ENCODE results near the gene LTO1.
"Not testable (repeated sequence)": the region's sequence is repeated elsewhere in the genome, so short reads cannot be mapped to it uniquely, and the experiment has no call there.

LTO1 gene

DNA sequence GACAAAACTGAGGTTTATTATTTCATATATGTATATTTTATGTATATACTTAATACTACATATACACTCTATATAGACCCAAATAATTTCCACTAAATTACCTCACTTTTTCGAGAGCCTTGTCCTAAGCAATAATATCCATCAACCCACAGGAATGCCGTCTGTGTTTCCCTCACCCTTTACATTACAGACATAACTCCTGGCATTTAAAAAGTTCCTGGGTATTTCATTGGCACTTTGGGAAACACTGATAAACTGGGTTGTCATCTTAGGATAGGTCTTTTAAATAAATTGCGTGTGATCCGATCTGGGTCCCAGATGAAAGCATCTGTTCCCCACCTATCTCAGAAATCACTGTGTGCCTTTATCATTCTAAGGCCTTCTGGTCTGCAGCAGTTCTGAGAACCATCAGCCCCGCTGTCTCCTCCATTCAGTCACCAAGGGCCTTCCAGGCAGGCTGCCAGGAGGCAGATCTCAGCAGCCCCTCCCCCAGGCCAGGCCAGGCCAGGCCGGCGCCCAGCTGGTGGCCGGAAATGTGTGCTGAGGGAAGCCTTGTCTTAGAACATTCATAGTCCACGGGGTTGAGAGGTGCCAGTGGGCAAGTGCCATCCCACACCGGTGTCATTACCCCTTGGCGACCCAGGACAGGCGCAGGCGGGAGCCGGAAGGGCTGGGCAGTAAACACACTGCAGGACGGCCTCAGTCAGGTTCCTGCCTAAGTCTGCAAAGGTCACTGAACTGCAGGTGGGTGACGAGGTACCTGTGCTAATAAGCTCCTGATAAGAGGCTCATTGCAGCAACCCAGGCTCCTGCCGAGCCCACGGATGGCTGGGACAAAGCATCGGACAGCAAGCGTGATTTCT is 25.4 kb upstream of the LTO1 start:
- DNase-seq (ENCODE audit: low spot score): peak; percentile 83

DNA sequence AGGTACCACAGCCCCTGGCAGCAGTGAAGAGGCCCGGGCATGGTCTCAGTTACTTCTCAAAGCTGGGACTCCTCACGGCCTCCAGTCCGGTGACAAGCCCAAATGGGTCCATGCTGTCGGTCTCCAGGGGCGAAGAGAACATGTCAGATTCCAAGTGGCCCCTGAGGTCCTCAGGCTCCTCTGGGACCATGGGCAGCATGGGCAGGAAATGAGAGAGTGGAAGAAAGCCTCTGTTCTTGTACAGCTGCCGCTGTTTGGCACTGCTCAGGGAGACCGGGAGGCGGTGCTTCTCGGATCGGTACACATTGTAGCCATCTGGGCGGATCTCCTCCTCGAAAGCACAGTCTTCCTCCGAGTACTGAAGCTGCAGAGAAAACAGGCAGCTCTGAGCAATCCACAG is 24.1 kb upstream of the LTO1 start:
- no peak for DNase-seq (ENCODE audit: low spot score)

DNA sequence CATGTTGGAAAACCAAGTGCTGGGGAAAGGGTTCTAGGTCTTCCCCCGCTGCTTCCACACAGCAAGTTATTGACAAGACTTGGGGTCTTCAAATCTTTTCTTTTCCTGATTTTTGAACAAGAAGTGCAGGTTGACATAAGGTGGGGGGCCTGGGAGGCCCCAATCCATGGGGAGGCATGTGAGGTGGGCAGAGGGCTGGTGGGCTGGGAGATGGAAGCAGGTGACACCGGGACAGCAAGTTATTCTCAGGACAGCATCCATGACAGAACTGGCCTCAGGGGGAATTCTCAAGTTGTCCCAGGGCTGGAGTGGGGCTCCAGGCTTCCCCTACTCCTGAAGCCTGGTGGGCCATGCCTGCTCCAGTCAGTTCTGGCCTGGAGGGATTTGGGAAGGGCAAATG is 23.2 kb upstream of the LTO1 start:
- no peak for DNase-seq (ENCODE audit: low spot score)

DNA sequence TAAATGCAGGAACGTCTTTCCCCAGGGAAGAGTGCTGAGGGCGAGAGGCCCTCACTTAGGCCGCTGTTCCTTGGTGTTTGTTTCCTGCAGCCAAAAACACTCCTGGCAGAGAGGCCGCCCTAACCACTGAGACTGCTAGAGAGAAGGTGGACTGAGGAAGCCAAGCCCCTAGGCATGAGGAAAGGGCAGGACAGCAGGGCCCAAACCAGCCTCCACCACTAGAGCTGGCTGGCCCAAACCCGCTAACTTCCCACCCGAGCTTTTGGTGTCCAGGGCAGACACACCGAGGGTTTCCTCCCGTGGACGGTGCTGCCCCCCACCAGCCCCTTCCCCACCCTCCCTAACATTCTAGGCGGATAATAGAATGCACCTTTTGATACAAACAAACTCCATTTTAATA is 22.7 kb upstream of the LTO1 start:
- DNase-seq (ENCODE audit: low spot score): no peak

DNA sequence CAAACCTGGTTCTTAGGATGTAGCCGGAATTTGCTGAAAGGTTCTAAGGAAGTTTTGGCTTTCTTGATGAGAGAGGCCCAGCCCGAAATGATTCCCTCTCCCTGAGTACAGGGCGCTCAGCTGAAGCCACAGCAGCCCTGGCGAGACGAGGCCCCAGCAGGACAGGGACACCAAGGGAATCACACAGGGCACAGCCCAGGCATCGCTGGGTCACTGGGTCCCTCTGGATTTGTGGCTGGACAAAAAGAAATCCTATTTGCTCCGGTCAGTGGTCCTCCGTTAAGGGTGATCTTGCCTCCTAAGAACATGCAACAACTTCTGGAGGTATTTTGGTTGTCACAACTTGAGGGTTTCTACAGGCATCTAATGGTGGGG is 22.3 kb upstream of the LTO1 start:
- no peak for DNase-seq (ENCODE audit: low spot score)

DNA sequence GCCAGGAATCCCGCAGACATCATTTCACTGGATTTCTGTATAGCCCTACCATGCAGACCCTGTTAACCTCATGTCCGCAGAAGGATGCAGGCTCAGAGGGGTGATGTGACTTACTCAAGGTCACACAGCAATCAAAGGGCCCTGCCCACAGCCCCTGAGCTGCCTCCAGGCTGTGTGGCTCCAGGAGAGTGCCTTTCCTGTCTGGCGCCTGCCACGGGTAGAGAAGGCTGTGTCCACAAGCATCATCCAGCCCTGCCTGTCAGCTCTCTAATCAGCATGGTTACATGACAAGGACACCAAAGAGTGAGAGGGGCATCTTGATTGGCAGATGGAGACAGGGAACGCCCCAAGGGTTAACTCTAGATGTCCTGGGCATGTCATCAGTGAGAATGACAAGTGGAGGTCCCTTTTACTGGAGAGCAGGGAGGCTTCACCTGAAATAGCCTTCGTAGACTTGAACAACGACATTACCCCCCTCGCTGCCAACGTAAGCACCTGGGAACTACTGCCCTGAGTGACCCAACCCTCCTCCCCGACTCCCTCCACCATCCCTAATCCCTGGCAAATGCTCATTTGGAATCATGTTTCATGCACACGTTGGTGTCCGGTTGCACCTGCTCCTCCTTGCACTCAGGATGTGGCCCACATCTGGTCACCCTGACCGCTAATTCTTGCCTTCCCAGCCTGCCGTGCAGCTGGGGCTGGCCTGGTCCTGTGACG is 21.8 kb upstream of the LTO1 start:
- no peak for DNase-seq (ENCODE audit: low spot score)

DNA sequence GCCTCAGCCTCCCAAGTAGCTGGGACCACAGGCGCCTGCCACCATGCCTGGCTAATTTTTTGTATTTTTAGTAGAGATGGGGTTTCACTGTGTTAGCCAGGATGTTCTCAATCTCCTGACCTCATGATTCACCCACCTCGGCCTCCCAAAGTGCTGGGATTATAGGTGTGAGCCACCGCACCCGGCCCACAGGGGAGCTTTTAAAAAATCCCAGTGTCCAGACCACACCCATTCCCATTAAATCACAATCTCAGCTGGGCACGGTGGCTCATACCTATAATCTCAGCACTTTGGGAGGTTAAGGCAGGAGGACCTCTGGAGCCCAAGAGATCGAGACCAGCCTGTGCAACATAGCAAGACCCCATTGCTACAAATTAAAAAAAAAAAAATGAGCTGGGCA is 20.8 kb upstream of the LTO1 start:
- not testable (repeated sequence) for DNase-seq (ENCODE audit: low spot score)

DNA sequence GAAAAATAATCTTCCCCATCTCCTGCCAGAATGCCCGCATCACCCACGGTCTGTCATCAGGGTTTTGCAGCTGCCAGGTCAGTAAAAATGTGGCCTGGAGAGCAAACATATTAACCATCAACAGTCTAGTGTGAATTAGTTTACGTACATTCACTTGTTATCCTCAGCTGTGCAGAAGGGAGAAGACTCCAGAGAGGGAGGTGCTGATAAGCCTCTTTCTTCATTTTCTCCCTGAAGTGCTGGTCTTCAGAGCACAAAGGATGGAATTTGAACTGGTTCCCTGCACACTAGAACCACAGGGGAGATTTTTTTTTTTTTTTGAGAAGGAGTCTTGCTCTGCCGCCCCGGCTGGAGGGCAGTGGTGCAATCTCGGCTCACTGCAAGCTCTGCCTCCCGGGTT is 20.4 kb upstream of the LTO1 start:
- DNase-seq (ENCODE audit: low spot score): no peak

DNA sequence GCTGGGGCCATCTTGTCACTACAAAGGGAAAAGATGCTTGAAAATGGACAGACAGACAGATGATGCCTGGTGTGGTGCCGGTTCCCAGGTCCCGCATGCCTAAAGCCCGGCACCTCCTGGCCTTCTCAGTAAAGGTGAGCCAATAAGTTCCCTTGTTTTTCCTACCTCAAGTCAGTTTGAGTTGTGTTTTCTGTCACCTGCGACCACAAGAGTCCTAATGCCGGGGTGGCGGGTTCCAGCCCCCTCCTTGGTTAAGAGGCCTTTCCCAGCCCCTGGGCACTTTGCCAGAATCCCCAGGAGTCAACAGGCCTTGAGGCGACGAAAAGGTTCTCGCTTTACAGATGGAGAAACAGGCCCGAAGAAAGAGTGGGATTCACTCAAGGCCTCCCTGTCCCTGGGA is 19.6 kb upstream of the LTO1 start:
- DNase-seq (ENCODE audit: low spot score): no peak

DNA sequence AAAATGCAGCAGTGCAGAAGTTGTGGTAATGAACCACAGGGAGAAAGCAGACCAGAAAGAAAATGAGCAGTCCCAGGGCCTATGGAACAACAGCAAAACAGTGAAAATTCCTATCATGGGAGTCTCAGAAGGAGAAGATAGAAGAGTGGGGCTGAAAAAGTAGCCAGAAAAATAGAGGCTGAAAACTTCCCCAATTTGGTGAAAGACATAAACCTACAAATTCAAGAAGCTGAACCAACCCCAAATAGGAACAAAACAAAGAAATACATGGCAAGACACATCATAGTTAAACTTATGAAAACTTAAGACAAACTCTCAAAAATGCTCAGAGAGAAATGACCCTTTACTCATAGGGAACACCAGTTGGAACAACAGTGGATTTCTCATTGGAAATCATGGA is 17.3 kb upstream of the LTO1 start:
- no peak for DNase-seq (ENCODE audit: low spot score)

DNA sequence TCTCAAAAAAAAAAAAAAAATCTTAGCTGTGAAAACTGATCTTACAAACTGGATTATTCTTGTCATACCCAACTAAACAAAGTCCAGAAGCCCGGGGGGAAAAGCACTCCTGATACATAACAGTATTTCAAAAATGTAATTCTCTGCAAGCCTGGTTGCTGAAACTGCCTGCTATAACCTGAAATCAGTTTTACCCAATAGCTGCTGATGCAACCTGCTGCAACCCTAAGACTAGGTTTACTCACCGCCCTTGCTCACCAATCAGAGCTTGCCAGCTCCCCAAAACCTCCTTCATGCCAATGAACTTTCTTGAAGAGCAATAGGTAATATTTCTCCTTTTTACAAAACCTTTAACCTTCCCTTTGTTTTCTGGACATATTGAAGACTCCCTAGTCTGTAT is 16.3 kb upstream of the LTO1 start:
- no peak for DNase-seq (ENCODE audit: low spot score)

DNA sequence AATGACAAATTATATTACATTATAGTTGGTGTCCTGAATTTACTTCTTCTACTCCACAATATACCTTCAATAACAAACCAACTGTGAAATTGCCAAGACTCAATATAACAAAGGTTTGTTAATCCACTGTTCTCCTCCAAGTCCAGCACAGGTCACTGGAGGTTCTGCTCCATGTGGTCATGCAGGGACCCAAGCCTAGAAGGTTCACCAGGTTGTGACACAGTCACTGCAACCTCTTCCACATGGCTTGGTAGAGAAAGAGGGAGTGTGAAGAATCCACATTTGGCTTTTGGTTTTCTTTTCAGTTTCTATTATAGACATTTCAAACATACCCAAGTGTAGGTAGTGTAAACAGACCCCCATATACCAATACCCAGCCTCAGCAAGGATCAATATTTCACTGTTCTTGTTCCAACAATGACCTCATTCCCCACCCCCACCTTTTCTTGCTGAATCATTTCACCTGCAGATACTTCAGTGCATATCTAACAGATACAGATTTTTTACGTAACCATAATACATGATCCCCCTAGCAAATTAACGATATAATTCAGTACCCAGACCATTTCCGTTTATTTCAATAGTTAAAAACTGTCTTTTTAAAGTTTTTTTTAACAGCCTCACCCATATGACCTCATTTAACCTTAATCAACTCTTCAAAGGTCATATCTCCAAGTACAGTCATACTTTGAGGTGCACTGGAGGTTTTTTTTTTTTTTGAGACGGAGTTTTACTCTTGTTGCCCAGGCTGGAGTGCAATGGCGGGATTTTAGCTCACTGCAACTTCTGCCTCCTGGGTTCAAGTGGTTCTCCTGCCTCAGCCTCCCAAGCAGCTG is 14.5 kb upstream of the LTO1 start:
- DNase-seq (ENCODE audit: low spot score): no peak

DNA sequence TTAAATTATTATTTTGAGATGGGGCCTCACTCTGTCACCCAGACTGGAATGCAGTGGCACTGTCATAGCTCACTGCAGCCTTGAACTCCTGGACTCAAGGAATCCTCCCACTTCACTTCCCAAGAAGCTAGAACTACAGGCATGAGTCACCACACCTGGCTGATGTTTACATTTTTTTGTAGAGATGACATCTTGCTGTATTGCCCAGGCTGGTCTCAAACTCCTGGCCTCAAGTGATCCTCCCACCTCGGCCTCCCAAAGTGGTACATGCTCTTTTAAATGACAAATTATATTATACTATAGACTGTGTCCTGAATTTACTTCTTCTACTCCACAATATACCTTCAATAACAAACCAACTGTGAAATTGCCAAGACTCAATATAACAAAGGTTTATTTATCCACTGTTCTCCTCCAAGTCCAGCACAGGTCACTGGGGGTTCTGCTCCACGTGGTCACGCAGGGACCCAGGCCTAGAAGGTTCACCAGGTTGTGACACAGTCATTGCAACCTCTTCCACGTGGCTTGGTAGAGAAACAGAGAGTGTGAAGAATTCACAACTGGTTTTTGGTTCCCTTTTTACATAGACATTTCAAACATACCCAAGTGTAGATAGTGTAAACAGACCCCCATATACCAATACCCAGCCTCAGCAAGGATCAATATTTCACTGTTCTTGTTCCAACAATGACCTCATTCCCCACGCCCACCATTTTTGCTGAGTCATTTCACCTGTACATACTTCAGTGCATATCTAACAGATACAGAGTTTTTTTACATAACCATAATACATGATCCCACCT is 13.0 kb upstream of the LTO1 start:
- DNase-seq (ENCODE audit: low spot score): not testable (repeated sequence)

DNA sequence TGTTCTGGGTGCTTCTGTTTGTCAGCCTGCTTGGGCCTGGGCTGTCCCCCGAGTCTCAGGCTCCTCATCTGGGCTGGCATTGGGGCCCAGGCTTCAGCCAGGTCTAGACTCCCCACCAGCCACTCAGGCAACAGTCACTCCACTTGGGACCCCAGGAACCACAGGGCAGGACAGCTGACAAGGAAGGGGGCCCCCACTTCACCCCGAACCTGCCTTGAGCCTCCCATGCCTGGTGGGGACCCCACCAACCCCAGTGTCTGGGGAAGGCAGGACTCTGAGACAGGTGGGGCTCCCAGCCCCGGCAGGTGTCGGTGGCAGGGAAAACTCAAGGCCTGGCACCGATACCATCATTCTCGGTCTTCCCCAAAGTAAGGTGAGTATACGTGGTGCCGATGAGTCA is 11.7 kb upstream of the LTO1 start:
- DNase-seq (ENCODE audit: low spot score): no peak

DNA sequence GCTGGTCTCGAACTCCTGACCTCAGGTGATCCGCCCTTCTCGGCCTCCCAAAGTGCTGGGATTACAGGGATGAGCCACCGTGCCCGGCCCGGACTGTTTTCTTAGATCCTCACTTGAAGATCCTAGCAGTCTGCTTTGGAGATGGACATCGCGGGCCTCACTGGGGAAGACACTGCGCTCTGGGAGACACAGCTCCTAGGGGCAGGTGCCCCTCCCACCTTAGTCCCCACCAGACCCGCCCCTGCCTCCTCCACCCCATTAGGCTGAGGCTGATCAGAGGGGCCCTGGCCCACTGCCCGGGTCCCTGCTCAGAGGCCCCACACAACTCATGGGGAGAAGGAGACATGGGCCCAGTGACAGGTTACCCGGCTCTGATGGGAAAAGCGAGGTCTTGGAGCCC is 11.3 kb upstream of the LTO1 start:
- DNase-seq (ENCODE audit: low spot score): no peak

DNA sequence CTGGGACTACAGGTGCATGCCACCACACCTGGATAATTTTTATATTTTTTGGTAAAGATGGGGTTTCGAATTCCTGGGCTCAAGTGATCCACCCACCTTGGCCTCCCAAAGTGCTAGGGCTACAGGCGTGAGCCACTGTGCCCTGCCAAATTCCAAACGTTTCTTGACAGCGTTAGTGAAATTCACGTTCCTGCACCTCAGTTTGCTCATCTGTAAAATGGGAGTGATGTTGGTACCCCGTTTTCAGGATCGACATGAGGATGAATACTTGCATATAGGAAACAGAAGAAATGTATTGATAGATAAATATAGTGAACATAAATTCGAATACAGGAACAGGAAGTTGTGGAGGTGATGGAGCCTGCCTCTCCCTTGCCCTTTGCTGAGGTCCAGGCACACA is 10.2 kb upstream of the LTO1 start:
- no peak for DNase-seq (ENCODE audit: low spot score)

DNA sequence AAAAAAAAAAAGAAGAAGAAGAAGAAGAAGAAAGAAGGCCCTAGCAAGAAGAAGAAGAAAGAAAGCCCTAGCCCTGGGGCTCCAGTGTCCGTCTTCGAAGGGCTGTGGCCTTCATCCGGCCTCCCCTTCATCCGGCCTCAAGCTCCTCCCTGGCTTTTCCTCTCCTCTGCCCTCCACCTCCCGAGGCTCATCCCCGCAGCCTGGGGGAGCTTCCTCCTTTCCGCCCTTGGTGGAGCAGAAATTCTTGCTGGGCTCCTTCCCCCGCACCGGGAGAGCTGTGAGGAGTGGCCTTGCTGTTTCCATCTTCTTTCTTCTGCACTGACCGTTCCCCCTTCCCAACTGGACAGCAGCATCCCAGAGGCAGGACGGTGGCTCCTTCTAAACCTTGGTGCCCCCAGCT is 9.5 kb upstream of the LTO1 start:
- DNase-seq (ENCODE audit: low spot score): no peak

DNA sequence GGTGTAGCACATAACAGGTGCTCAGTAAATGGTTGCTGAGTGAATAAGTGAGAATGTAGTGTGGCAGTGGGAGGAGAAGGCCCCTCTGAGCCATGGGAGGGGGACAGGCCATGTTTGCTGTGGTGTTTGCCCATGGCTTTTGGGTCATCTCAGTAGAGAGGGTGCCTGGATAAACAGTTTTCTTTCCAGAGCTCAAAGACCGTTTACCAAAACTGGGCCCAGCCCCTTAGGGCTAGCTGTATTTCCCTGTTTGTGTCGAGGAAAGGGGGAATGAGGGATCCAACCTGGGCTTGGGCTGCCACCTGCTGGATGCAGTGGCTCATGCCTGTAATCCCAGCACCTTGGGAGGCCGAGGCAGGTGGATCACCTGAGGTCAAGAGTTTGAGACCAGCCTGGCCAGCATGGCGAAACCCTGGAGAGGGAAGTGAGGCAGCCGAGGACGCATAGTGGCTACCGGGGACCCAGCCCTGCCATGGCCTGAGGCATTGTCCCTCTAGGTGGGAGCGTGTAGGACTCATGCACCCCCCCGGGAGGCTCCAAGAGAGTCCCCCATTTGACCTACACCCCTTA is 8.7 kb upstream of the LTO1 start:
- DNase-seq (ENCODE audit: low spot score): no peak

DNA sequence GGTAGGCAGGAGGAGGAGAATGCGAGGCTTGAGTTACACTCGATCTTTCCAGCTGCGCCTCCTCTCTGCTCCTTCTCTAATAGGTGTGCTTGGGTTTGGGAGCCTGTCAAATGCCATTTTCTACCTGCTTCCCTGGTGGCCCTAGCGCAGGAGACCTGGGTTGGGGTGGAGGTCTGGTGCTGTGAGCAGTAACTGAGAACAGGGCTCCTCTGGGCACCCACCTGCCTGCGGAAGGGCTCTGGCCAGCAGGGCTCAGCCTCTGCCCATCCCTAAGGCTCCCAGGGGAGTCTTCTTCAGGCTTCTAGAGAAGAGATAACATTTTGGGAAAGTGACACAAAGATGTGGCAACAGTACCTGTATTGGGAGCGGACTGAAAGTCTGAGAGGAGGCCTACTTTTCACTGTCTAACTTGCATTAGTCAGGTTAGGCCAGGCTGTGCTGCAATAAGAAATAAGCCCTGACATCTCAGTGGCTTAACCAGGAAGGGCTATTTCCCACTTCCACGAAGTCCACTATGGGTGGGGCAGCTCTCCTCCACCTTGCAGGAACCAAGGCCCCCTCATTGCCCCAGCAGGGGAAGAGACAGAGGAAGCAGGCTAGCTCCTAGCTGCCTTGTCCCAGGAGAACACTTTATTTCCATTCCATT is 7.7 kb upstream of the LTO1 start:
- DNase-seq (ENCODE audit: low spot score): peak; percentile 8

DNA sequence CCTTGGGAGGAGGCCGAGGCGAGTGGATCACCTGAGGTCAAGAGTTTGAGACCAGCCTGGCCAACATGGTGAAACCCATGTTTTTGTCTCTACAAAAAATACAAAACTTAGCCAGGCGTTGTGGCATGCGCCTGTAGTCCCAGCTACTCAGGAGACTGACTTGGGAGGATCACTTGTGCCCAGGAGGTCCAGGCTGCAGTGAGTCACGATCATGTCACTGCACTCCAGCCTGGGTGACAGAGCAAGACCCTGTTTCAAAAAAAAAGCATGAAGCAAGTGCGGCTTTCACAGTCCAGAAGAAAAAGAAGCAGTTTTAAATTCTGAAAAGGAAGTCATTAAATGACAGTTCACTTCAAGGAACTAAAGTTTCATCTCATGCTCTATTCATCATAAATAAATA is 7.1 kb upstream of the LTO1 start:
- DNase-seq (ENCODE audit: low spot score): peak; percentile 25

DNA sequence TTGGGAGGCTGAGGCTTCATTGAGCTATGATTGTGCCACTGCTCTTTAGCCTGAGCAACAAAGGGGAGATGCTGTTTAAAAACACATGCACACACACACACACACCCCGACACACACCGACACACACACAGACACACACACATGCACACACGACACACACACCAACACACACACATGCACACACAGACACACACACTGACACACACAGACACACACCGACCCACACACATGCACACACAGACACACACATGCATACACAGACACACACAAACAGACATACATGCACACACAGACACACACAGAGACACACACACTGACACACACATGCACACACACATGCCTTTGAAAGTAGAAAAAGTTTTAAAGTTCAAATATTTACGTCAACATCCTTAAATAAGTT is 5.5 kb upstream of the LTO1 start:
- peak; percentile 25 for DNase-seq (ENCODE audit: low spot score)

Data from left forelimb (tissue), 1 donor.